Subcutaneous adipose tissue (tissue), 4 donors: ENCODE results near the gene TMEM52. TPM values are rescaled to one million over a fixed set of nuclear protein-coding genes. Genes with fewer than 3 reads are reported as not detected.

ENCODE experiments used
- total RNA-seq, 4 donors: library from RNA; depleted of rRNA; stranded (reverse); fragments of >200 nt; gene quantifications; one replicate each; pipeline ENCODE4 v1.1.0, GENCODE V29; 2016
- TF ChIP-seq, protein P1 (sequence below): fragments of 450-650 bp; IDR thresholded peaks from one replicate; pipeline ENCODE4 v1.5.1; 2016; ENCODE audit warnings: low read depth, mild to moderate bottlenecking, control low read depth, antibody characterized with exemption, moderate library complexity

The TMEM52 gene
- total RNA-seq, 4 donors from 2014 or later, result 1.3 to 9.8 (median 1.7) TPM; not detected in 1

DNA sequence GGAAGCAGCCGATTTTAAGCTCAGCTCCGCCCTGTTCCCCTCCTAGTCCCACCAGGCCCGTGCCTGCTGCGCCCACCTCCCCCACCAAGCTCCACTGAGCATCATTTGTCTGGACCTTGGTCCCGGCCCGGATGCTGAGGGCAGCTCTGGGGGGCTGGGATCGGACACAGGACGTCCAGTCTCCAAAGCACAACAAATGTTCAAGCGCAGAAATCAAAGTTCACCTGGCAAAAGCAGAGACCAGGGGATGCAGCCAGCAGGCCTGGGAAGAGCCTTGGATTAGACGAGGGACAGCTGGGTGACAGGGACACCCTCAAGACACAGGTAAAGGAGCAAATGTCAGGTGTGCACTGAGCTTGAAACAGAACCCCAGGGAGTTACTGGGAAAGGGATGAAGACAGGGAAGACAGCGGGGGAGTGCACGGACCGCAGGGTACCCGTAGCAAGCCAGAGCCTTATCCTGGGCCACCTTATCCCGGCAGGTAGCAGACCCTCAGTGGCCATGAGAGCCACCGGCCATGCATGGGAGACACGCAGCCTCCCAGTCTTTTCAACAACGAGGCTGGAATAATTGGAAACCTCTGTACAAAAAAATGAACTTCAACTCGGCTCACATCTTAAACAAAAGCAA lies 22.2 kb upstream of the TMEM52 start:
- TF ChIP-seq, protein P1, sequence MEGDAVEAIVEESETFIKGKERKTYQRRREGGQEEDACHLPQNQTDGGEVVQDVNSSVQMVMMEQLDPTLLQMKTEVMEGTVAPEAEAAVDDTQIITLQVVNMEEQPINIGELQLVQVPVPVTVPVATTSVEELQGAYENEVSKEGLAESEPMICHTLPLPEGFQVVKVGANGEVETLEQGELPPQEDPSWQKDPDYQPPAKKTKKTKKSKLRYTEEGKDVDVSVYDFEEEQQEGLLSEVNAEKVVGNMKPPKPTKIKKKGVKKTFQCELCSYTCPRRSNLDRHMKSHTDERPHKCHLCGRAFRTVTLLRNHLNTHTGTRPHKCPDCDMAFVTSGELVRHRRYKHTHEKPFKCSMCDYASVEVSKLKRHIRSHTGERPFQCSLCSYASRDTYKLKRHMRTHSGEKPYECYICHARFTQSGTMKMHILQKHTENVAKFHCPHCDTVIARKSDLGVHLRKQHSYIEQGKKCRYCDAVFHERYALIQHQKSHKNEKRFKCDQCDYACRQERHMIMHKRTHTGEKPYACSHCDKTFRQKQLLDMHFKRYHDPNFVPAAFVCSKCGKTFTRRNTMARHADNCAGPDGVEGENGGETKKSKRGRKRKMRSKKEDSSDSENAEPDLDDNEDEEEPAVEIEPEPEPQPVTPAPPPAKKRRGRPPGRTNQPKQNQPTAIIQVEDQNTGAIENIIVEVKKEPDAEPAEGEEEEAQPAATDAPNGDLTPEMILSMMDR, result no peak

DNA sequence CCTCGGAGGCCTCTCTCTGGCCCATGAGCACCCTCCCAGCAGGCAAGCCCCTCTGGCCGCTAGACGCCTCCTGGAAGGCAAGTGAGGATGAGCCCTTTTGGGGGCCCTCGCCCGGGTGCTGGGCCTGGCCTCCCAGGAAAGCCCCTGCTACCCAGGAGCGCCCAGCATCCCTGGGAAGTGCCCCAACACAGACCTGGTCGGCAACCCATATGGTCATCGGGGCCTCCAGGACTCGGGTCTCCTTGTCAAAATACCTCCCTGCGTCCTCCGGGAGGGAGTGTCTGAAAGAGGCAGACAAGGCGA lies 21.0 kb upstream of the TMEM52 start:
- TF ChIP-seq, protein P1, result no peak

DNA sequence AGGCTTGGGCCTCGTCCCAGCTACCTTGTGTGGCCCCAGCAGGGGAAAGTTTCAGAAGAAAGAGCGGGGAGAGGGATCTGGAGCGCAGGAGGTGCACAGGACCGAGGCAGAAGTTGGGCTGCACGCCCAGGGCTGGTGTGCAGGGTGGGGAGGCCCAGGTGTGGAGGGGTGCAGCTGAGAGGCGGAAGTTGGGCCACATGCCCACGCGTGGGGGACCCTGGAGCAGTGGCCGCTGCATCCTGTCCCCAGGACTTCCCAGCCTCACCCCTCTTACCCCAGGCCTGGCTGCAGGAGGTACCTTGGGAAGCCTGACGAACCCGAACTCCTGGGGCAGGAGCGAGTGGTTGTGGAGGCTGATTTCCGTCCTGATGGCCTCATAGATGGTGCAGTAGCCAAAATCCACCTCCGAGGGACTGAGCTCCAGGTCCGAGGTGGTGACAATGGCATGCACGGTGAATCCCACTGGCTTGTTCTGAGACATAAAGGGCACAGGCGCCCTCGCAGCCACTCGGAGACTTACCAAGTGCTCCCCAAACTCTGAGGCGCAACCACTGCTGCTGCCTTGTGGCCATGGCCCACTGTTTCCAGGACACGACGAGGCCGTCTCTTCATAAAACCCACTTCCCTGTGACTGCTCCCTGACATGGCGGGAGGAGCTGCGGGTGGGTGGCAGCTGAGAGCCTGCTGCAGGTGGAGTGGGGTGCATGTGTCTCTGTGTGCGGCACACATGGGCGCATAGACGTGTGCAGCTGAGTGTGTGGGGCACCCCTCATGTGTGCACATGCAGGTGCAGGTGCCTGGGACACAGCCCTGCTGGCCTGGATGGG lies 20.4 kb upstream of the TMEM52 start:
- TF ChIP-seq, protein P1, result no peak

DNA sequence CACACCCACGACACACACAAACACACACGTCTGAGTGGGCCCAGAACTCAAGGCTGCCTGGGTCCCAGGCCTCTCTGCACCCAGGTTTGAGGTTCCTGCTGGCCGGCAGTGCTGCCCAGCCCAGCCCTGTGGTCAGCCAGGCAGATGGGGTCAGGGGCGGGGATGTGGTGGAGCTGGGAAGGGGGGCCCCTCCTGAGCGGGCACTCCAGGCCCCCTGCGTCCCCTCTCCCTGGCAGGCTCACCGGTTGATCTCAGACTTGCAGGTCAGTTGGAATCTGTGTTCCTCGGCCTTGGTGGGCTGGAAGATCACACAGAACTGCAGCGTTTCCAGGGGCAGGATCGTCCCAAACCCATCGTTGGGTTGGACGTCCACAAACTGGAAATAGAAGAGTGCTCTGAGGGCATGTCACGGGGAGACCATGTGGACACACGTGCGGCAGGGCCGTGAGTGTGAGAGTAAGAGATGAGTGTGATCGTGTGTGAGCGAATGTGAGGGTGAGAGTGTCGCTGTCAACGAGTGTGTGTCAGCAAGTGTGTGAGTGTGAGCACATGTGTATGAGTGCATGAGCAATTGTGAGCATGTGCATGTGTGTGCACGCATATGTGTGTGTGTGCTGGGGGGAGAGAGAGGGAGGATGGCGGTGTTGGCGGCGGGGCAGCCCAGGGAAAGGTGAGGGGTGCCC lies 19.7 kb upstream of the TMEM52 start:
- TF ChIP-seq, protein P1, result no peak

DNA sequence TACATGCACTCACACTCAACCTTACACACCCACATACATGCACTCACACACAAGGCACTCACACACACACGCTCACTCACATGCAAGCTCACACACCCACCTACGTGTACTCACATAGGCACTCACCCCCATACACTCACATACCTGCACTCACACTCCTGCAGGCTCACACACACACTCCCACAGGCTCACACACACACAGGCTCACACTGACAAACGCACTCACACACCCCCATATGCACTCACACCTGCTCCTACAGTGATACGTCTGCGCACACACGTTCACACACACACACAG lies 19.1 kb upstream of the TMEM52 start:
- TF ChIP-seq, protein P1, result no peak

DNA sequence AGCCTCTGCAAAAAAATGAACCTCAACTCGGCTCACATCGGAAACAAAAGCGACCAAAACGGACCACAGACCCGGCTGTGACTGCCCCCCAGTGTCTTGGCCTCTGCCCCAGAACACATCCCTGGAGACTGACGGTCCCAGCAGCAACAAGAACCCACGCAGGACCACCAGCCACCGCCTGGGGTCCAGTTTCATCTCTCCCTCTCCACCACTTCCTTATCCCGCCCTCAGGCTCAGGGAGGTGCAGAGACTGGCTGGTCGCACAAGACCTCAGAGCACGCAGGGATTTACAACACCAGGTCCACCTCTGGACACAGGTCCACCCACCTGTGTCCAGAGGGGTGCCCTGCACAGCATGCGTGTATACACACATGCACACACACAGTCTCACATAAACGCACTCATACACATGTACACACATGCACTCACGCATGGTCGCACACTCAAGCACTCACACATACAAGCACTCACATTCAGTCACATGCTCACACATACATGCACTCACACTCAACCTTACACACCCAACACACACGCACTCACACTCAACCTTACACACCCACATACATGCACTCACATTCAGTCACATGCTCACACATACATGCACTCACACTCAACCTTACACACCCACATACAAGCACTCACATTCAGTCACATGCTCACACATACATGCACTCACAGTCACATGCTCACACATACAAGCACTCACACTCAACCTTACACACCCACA lies 18.6 kb upstream of the TMEM52 start:
- TF ChIP-seq, protein P1, result no peak

DNA sequence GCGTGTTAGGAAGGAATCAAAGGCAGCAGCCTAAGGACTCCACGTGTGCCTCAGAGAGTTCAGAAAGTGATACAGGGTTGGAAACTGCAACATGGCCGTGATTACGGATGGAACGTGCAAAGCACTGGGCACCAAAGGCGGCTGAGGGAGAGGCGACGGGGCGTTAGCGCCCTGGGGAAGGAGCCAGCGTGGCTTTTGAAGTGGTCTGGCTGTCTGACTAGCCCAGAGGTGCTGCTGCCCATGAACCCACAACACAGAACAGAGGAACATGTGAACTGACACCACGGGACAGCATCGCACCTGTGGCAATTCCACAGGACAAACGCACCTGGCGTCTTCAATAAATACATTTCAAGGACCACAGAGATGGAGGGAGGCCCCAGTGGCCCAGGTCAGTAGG lies 18.0 kb upstream of the TMEM52 start:
- TF ChIP-seq, protein P1, result no peak
